Breast epithelium (tissue), 3 donors: ENCODE results near the gene SV2C.

Source experiments
- POLR2A ChIP-seq: fragments of 450-650 bp; IDR thresholded peaks from one replicate; pipeline ENCODE4 v1.6.1; 2016; ENCODE audit warnings: antibody characterized with exemption, mild to moderate bottlenecking, moderate library complexity
- POLR2AphosphoS5 ChIP-seq, 3 donors: sonication (generic); formaldehyde crosslinking; IDR thresholded peaks; one replicate each; pipeline ENCODE4 v1.6.1; 2017; ENCODE audit warnings: antibody characterized with exemption in 3 of 3
- TF ChIP-seq, protein P1 (sequence below), 3 donors: fragments of 450-650 bp; IDR thresholded peaks; one replicate each; pipeline ENCODE4 v1.5.1; 2016 to 2017; ENCODE audit warnings: antibody characterized with exemption in 3 of 3, mild to moderate bottlenecking in 3 of 3, moderate library complexity in 3 of 3

DNA sequence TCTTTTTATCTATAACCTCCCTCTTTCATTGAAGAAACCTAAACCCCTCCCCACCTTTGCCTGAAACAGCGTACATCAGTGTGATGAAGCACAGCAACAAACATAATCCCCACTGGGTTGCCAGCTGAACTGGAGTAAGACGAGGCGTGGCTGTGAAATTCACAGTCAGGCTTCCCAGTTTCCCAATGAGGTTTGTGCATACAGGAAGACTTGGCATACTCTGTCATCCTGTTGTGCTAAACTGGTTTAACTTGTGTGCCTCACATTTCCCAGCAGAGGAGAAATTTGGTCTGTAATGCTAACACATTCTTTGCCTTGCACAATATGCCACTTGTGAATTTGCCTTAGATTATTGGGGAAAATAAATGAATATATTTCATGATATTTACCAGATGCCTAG is 121.5 kb downstream of the SV2C start:
- TF ChIP-seq POLR2AphosphoS5 (IDR thresholded peaks at IDR 0.05) (peak in 1 of 3 donors; percentile 61), POLR2A (no peak)
- TF ChIP-seq, protein P1, sequence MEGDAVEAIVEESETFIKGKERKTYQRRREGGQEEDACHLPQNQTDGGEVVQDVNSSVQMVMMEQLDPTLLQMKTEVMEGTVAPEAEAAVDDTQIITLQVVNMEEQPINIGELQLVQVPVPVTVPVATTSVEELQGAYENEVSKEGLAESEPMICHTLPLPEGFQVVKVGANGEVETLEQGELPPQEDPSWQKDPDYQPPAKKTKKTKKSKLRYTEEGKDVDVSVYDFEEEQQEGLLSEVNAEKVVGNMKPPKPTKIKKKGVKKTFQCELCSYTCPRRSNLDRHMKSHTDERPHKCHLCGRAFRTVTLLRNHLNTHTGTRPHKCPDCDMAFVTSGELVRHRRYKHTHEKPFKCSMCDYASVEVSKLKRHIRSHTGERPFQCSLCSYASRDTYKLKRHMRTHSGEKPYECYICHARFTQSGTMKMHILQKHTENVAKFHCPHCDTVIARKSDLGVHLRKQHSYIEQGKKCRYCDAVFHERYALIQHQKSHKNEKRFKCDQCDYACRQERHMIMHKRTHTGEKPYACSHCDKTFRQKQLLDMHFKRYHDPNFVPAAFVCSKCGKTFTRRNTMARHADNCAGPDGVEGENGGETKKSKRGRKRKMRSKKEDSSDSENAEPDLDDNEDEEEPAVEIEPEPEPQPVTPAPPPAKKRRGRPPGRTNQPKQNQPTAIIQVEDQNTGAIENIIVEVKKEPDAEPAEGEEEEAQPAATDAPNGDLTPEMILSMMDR (IDR thresholded peaks at IDR 0.05), result no peak
